HG03460 (cell line): ENCODE results near the gene STARD3.
A peak's percentile ranks its signal among the peaks of the same experiment; 100 is the strongest.
"Not testable (repeated sequence)": the region's sequence is repeated elsewhere in the genome, so short reads cannot be mapped to it uniquely, and the experiment has no call there.

Experiments
- ATAC-seq: cut with Tn5 transposase; IDR thresholded peaks from one replicate; pipeline ENCODE4 v1.9.1; 2021; ENCODE audit not compliant: unreplicated experiment

The STARD3 gene

GRCh38 chr17:39636927-39637736, at the start of gene STARD3:
TSS of gene STARD3 (plus strand) at chr17:39637144. CDS start at chr17:39653532, 16,388 bp downstream.
- peak; percentile 74 for ATAC-seq

GRCh38 chr17:39590180-39590579, 46.8 kb upstream of the STARD3 start:
- ATAC-seq: not testable (repeated sequence)

DNA sequence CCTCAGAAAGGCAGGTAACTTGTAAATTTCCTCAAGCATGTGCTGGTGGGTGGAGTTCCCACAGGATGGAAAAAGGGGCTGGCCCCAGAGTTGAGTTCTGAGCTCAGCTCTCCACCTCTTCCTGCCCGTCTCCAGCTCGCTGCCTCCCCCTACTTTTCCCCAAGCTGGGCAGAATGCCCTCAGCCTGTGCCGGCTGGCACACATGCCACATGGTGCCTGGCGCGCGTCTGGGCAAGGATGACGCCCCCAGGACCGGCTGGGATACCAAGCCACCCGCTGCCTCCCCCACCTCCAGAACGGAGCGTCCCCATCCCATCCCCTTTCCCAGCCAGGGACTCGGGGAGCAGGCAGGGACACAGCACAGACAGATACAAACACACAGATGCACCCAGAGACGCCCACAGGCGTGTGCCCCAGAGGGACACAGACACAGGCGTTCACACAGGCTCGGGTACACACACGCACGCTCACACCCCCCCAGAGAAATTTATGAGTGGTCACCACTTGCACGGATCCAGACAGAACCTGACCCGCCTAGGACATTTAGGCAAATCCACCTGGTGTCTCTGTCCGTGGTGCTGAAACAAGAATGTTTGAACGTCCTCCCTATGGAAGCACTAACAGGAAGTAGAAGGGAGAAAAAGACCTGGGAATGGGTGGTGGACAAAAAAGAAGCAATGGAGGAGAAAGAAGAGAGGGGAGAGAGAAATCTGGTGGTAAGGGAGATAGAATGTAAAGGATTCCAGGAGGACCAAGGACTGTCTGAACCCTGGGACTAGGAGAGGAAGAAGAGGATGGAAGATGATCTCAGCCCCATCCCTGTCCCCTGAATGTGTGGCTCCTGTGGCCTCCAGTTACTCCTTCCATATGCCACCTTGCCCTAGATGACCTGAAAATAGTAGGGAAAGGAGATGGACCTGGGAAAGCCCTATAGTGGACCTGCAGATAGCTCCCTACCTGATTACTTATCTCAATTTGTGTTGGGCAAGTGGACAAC, 44.7 kb upstream of the STARD3 start:
- no peak for ATAC-seq

DNA sequence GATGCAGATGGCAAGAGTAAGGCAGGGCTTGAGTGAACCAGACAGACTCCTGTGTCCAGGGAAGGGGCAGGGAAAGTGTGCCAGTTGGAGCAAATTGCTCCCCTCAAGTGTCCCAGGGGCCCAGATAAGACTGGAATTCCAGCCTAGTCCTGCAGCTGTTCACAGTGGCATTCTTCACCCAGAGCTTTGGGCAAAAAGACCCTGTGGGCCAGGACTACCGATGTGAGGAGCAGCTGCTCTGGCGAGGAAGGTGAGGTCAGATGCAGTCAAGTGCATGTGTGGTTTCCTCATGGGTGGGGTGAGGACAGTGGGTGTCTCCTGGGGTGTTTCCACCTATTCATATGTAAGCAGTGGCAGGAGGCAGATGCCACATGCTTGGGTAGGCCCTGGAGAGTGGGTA, 43.6 kb upstream of the STARD3 start:
- ATAC-seq: no peak

DNA sequence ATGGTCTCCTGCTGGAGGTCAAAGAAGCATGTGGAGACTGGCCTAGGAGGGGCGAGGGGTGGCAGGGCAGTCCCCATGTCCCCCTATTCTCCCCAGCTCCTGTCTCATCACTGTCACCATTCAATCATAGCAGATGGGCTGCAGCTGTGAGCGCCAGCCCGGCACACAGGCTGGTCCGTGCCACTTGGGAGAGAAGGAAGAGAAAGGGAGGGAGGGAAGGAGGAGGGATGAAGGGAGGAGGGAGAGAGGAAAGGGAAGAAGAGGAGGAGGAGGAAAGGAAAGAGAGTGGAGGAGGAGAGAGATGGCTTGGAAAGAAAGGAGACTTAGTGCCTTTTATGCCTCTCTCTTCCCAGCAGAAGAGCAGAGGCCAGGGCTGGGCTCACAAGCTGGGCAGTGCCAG, 41.6 kb upstream of the STARD3 start:
- no peak for ATAC-seq

GRCh38 chr17:39595928-39596510, 40.9 kb upstream of the STARD3 start:
- ATAC-seq: no peak

DNA sequence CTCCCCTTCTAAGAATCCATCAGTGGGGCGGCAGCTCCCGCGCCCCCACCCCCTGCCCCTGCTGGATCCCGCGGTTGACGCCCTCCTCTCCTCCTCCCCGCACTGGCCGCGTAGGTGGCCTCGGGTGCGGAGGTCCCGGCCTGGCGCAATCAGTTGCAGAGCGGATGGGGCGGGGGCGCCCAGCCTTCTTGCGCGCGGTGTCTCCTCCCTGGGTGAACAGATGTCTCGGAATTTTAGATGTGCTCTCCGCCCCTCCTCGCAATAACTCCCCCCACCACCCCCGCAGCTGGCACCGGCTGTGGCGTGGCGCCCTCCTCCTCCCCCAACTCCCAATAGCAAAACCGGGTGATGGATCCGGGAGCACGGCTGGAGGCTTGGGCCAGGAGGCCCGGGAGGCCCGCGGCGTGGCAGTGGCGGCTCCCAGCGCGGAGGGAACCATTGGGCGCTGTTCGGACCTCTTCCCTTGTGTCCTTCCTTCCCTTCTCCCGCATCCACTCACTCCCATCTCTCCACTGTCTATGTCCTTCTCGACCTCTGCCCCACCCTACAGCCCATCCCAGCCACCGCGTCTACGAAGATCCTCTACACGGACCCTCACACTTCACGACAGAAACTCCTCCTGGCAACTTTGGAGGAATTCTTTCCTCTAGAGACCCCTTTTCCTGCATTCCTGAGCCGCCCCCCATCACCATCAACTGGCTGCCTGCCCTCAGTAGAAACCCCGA, 40.2 kb upstream of the STARD3 start:
- ATAC-seq: no peak

- ATAC-seq: no peak
Observed at GRCh38 chr17:39597372-39598046, 39.4 kb upstream of the STARD3 start.

- ATAC-seq: no peak
Observed at GRCh38 chr17:39598047-39598481, 38.9 kb upstream of the STARD3 start.

- no peak for ATAC-seq
Observed at GRCh38 chr17:39598630-39599003, 38.3 kb upstream of the STARD3 start.

- no peak for ATAC-seq
Observed at GRCh38 chr17:39599004-39599664, 37.8 kb upstream of the STARD3 start.

GRCh38 chr17:39599665-39600231, 37.2 kb upstream of the STARD3 start:
- no peak for ATAC-seq

- ATAC-seq: no peak
Observed at GRCh38 chr17:39600288-39600996, 36.5 kb upstream of the STARD3 start.

GRCh38 chr17:39600997-39601597, 35.8 kb upstream of the STARD3 start:
- no peak for ATAC-seq

- ATAC-seq: no peak
Observed at GRCh38 chr17:39601758-39602532, 35.0 kb upstream of the STARD3 start.

- ATAC-seq: no peak
Observed at GRCh38 chr17:39602533-39603303, 34.2 kb upstream of the STARD3 start.
